Activated naive CD8-positive, alpha-beta T cell treated with anti-CD3 and anti-CD28 coated beads, Interleukin-2, amount 10 ng/mL, durations not matched to agents 7 days and 5 days (primary cell): ENCODE results near the gene DFFB. TPM values are rescaled to one million over a fixed set of nuclear protein-coding genes. Genes with fewer than 3 reads are reported as not detected.

ENCODE experiments used
- ATAC-seq: fragments of 150-1000 bp; cut with Tn5 transposase; one replicate; pipeline ENCODE4 v1.10.0; 2021; ENCODE audit warnings: low read depth, moderate library complexity
- POLR2A ChIA-PET: fragments of 350-600 bp; sonication (Branson Sonifier 250); formaldehyde crosslinking; loops from one replicate; lab custom pipeline; 2021; ENCODE audit warnings: antibody characterized with exemption; lab: Charles Lee
- DNase-seq: peaks from one replicate; pipeline ENCODE4 v3.0.0; 2021
- H3K27ac Mint-ChIP-seq: one replicate; pipeline ENCODE4 v1.8.0; 2022; ENCODE audit warnings: mild to moderate bottlenecking, mixed read lengths
- H3K27me3 Mint-ChIP-seq: one replicate; pipeline ENCODE4 v1.8.0; 2022; ENCODE audit warnings: mild to moderate bottlenecking, moderate library complexity, mixed read lengths
- H3K36me3 Mint-ChIP-seq: one replicate; pipeline ENCODE4 v1.8.0; 2021; ENCODE audit warnings: mild to moderate bottlenecking, mixed read lengths
- H3K4me1 Mint-ChIP-seq: one replicate; pipeline ENCODE4 v1.8.0; 2021; ENCODE audit warnings: mixed read lengths
- H3K4me3 Mint-ChIP-seq: one replicate; pipeline ENCODE4 v1.8.0; 2022; ENCODE audit warnings: mild to moderate bottlenecking, moderate library complexity, mixed read lengths
- H3K9me3 Mint-ChIP-seq: one replicate; pipeline ENCODE4 v1.8.0; 2021; ENCODE audit warnings: mixed read lengths
- total RNA-seq, 2 experiments: library from RNA; stranded (reverse); gene quantifications; one replicate each; pipeline ENCODE4 v1.2.3, GENCODE V29; 2021

The DFFB gene
- total RNA-seq, 2 experiments from 2014 or later = 14.3 to 15.8 TPM

- POLR2A ChIA-PET = no interaction called here
- no peaks in the 10 kb centered on the region for H3K9me3 Mint-ChIP-seq
- peaks cover 23% of the 10 kb centered on the region for H3K36me3 Mint-ChIP-seq
- no peak for ATAC-seq
- no peak overlapping the region for H3K27ac Mint-ChIP-seq
- no peak for DNase-seq
- H3K27me3 Mint-ChIP-seq = no peaks in the 10 kb centered on the region
- H3K4me1 Mint-ChIP-seq = peaks cover 15% of the 10 kb centered on the region
- H3K4me3 Mint-ChIP-seq = no peak overlapping the region
These were observed 29.4 kb downstream of the DFFB start for GRCh38 chr1:3886691-3887090.

- peaks cover 17% of the 10 kb centered on the region for H3K4me1 Mint-ChIP-seq
- no peak overlapping the region for H3K4me3 Mint-ChIP-seq
- ATAC-seq (no peak), DNase-seq (no peak)
- POLR2A ChIA-PET = no interaction called here
- peaks cover 19% of the 10 kb centered on the region for H3K36me3 Mint-ChIP-seq
- H3K27me3 Mint-ChIP-seq = no peaks in the 10 kb centered on the region
- peak overlapping the region; percentile 50 for H3K27ac Mint-ChIP-seq
- no peaks in the 10 kb centered on the region for H3K9me3 Mint-ChIP-seq
These were observed 31.0 kb downstream of the DFFB start for GRCh38 chr1:3888301-3888700.

GRCh38 chr1:3889936-3890335 lies 32.7 kb downstream of the DFFB start:
- H3K36me3 Mint-ChIP-seq = peaks cover 15% of the 10 kb centered on the region

GRCh38 chr1:3890389-3891328 lies 33.4 kb downstream of the DFFB start:
- DNase-seq = no peak
- peak; percentile 65 for ATAC-seq

More at GRCh38 chr1:3889936-3890335, 32.7 kb downstream of the DFFB start:
- peak overlapping the region; percentile 76 for H3K27ac Mint-ChIP-seq
- POLR2A ChIA-PET = interaction anchor here (0.6 to 1.6 kb wide), 2 partner anchors 10 to 19 kb away, joined by 3 to 8 read pairs; partner anchors contain the start of gene C1orf174
- ATAC-seq (no peak), DNase-seq (no peak)
- H3K9me3 Mint-ChIP-seq = no peaks in the 10 kb centered on the region
- H3K4me3 Mint-ChIP-seq = peak overlapping the region; percentile 15
- H3K4me1 Mint-ChIP-seq = peaks cover 17% of the 10 kb centered on the region
- H3K27me3 Mint-ChIP-seq = no peaks in the 10 kb centered on the region

GRCh38 chr1:3891329-3891865 lies 34.1 kb downstream of the DFFB start:
- POLR2A ChIA-PET = interaction anchor here (1.6 kb wide), 1 partner anchor 9 kb away, joined by 8 read pairs; the partner anchor contains the start of gene C1orf174
- ATAC-seq (no peak), DNase-seq (no peak)
- Mint-ChIP-seq H3K9me3 (no peaks in the 10 kb centered on the region), H3K27ac (no peak overlapping the region), H3K27me3 (no peaks in the 10 kb centered on the region), H3K4me3 (no peak overlapping the region), H3K4me1 (peaks cover 19% of the 10 kb centered on the region), H3K36me3 (peaks cover 16% of the 10 kb centered on the region)

More at GRCh38 chr1:3890389-3891328, 33.4 kb downstream of the DFFB start:
- peaks cover 16% of the 10 kb centered on the region for H3K4me1 Mint-ChIP-seq
- peaks cover 16% of the 10 kb centered on the region for H3K36me3 Mint-ChIP-seq
- H3K9me3 Mint-ChIP-seq = no peaks in the 10 kb centered on the region
- H3K27ac Mint-ChIP-seq = peak overlapping the region; percentile 76
- no peaks in the 10 kb centered on the region for H3K27me3 Mint-ChIP-seq
- peak overlapping the region; percentile 40 for H3K4me3 Mint-ChIP-seq
- POLR2A ChIA-PET = interaction anchor here (1.6 kb wide), 1 partner anchor 9 kb away, joined by 8 read pairs; the partner anchor contains the start of gene C1orf174

- ATAC-seq (no peak), DNase-seq (no peak)
- H3K9me3 Mint-ChIP-seq = peaks cover 2% of the 10 kb centered on the region
- no peak overlapping the region for H3K27ac Mint-ChIP-seq
- no peaks in the 10 kb centered on the region for H3K27me3 Mint-ChIP-seq
- peaks cover 20% of the 10 kb centered on the region for H3K36me3 Mint-ChIP-seq
- peak overlapping the region; percentile 5 for H3K4me3 Mint-ChIP-seq
- POLR2A ChIA-PET = no interaction called here
- H3K4me1 Mint-ChIP-seq = peaks cover 25% of the 10 kb centered on the region
These were observed 35.5 kb downstream of the DFFB start for GRCh38 chr1:3892748-3893147.

GRCh38 chr1:3893190-3893589 lies 35.9 kb downstream of the DFFB start:
- DNase-seq (no peak), ATAC-seq (no peak)
- Mint-ChIP-seq H3K27ac (no peak overlapping the region), H3K36me3 (peaks cover 24% of the 10 kb centered on the region), H3K9me3 (peaks cover 5% of the 10 kb centered on the region), H3K4me1 (peaks cover 29% of the 10 kb centered on the region), H3K27me3 (no peaks in the 10 kb centered on the region), H3K4me3 (no peak overlapping the region)
- POLR2A ChIA-PET = no interaction called here

GRCh38 chr1:3894626-3895278 lies 37.5 kb downstream of the DFFB start:
- no peak overlapping the region for H3K4me3 Mint-ChIP-seq
- ATAC-seq = no peak
- H3K36me3 Mint-ChIP-seq = peaks cover 24% of the 10 kb centered on the region
- H3K9me3 Mint-ChIP-seq = peaks cover 5% of the 10 kb centered on the region
- no peak overlapping the region for H3K27ac Mint-ChIP-seq
- POLR2A ChIA-PET = no interaction called here
- H3K4me1 Mint-ChIP-seq = peaks cover 37% of the 10 kb centered on the region
- DNase-seq = no peak
- H3K27me3 Mint-ChIP-seq = no peaks in the 10 kb centered on the region

- Mint-ChIP-seq H3K36me3 (peaks cover 22% of the 10 kb centered on the region), H3K27ac (no peak overlapping the region), H3K4me3 (no peak overlapping the region), H3K27me3 (no peaks in the 10 kb centered on the region), H3K9me3 (peaks cover 5% of the 10 kb centered on the region), H3K4me1 (peaks cover 31% of the 10 kb centered on the region)
- DNase-seq = no peak
- POLR2A ChIA-PET = no interaction called here
- no peak for ATAC-seq
These were observed 38.1 kb downstream of the DFFB start for GRCh38 chr1:3895279-3895950.

- Mint-ChIP-seq H3K9me3 (peaks cover 5% of the 10 kb centered on the region), H3K27me3 (no peaks in the 10 kb centered on the region), H3K4me3 (no peak overlapping the region), H3K36me3 (peaks cover 20% of the 10 kb centered on the region), H3K27ac (no peak overlapping the region), H3K4me1 (peaks cover 27% of the 10 kb centered on the region)
- POLR2A ChIA-PET = no interaction called here
- DNase-seq (no peak), ATAC-seq (no peak)
These were observed 38.7 kb downstream of the DFFB start for GRCh38 chr1:3895951-3896325.

- Mint-ChIP-seq H3K36me3 (peaks cover 19% of the 10 kb centered on the region), H3K27ac (no peak overlapping the region)
- no peak for DNase-seq
These were observed 39.2 kb downstream of the DFFB start for GRCh38 chr1:3896396-3897000.

GRCh38 chr1:3898475-3898735 lies 41.1 kb downstream of the DFFB start:
- peaks cover 37% of the 10 kb centered on the region for H3K4me1 Mint-ChIP-seq
- peaks cover 17% of the 10 kb centered on the region for H3K36me3 Mint-ChIP-seq
- POLR2A ChIA-PET = interaction anchor here (6.3 kb wide), 1 partner anchor 41 kb away, joined by 64 read pairs; the partner anchor contains the start of genes CEP104 and DFFB
- ATAC-seq (no peak), DNase-seq (no peak)
- peaks cover 5% of the 10 kb centered on the region for H3K9me3 Mint-ChIP-seq
- no peaks in the 10 kb centered on the region for H3K27me3 Mint-ChIP-seq
- H3K4me3 Mint-ChIP-seq = peak overlapping the region; percentile 36
- peak overlapping the region; percentile 12 for H3K27ac Mint-ChIP-seq

More at GRCh38 chr1:3896396-3897000, 39.2 kb downstream of the DFFB start:
- peaks cover 5% of the 10 kb centered on the region for H3K9me3 Mint-ChIP-seq
- no peak for ATAC-seq
- no peaks in the 10 kb centered on the region for H3K27me3 Mint-ChIP-seq
- H3K4me1 Mint-ChIP-seq = peaks cover 26% of the 10 kb centered on the region
- no peak overlapping the region for H3K4me3 Mint-ChIP-seq
- POLR2A ChIA-PET = no interaction called here
